AG04450 (cell line): Measurements from ENCODE around the gene ACSS2. TPM values are rescaled to one million over a fixed set of nuclear protein-coding genes. Genes with fewer than 3 reads are reported as not detected.

Experiments
- CTCF ChIA-PET: fragments of 300-600, 350-600 bp; formaldehyde crosslinking; extraction: SDS; loops from one replicate; lab custom pipeline; 2022; ENCODE audit warnings: antibody characterized with exemption, inconsistent platforms; lab: Charles Lee
- POLR2A ChIA-PET: fragments of 350-600 bp; formaldehyde crosslinking; extraction: SDS; loops from one replicate; lab custom pipeline; 2021; ENCODE audit warnings: antibody characterized with exemption, inconsistent platforms; lab: Yijun Ruan, JAX
- DNase-seq: peaks from one replicate; pipeline ENCODE4 v3.0.0-alpha.2; 2011; ENCODE audit warnings: low read depth, low spot score
- H3K27ac ChIP-seq: one replicate; pipeline ENCODE4 v1.5.1; 2012; ENCODE audit warnings: low read depth, low read length, control low read depth
- H3K27me3 ChIP-seq: one replicate; pipeline ENCODE4 v1.6.0; 2012; ENCODE audit warnings: low read length; ENCODE audit not compliant: control insufficient read depth, insufficient read depth
- H3K4me3 ChIP-seq: 2 replicates; pipeline ENCODE4 v1.5.1; 2011; ENCODE audit warnings: mild to moderate bottlenecking, low read depth, low read length, control low read depth
- H3K9me3 ChIP-seq: 2 replicates; pipeline ENCODE4 v1.5.1; 2012; ENCODE audit warnings: low read length; ENCODE audit not compliant: control insufficient read depth, insufficient read depth
- CTCF ChIP-seq: IDR thresholded peaks from 2 replicates; pipeline ENCODE4 v1.5.1; 2011; ENCODE audit warnings: low read depth, low read length, control low read depth, inconsistent platforms
- polyA plus RNA-seq: library from polyadenylated mRNA; depleted of rRNA; stranded (reverse); fragments of >200 nt; gene quantifications from 2 replicates; pipeline ENCODE4 v1.2.3, GENCODE V29; 2011

Gene ACSS2
- polyA plus RNA-seq, 1 experiment, result 37.3 TPM

DNA sequence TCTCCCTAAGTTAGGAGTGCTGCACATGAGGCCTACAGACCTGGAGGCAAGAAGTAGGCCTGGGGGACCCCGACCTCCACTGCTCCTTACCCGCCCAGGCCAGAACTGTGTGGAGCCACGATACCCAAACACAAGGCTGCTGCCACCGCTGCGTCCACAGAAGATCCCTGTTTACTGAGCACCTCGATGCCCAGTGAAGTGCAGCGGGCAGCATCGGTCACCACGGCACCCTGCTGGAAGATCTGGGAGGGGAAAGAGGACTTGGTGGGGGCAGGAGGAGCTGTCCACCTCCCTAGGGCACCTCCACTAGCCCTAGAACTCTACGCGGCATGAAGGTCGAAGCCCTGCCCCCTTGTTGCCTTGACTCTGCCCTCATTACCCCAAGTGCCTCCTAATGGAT lies 13.7 kb upstream of the ACSS2 start:
- Histone ChIP-seq H3K27me3 (no peaks in the 10 kb centered on the region), H3K27ac (no peak overlapping the region), H3K4me3 (no peak overlapping the region), H3K9me3 (no peaks in the 10 kb centered on the region; the same call in 1 of the 2 replicates)
- ChIA-PET CTCF (interaction anchor here (0.7 to 2.1 kb wide), 2 partner anchors 10 to 271 kb away, joined by 4 to 7 read pairs; partner anchors contain the start of gene GGT7), POLR2A (interaction anchor here (0.6 kb wide), 1 partner anchor 168 kb away, joined by 8 read pairs; no protein-coding TSS in a partner anchor)
- no peak for TF ChIP-seq CTCF
- DNase-seq, result no peak

- ChIA-PET POLR2A (no interaction called here), CTCF (interaction anchor here (0.7 to 2.0 kb wide), 3 partner anchors 10 to 271 kb away, joined by 3 to 7 read pairs (median 4); partner anchors contain the start of gene GGT7)
- no peak overlapping the region for H3K4me3 ChIP-seq
Measured at GRCh38 chr20:34863421-34863965, 12.9 kb upstream of the ACSS2 start.

GRCh38 chr20:34864216-34864615 lies 12.2 kb upstream of the ACSS2 start:
- H3K27ac ChIP-seq, result no peak overlapping the region
- DNase-seq, result no peak
- no peaks in the 10 kb centered on the region for H3K27me3 ChIP-seq
- ChIA-PET POLR2A (no interaction called here), CTCF (interaction anchor here (1.5 to 2.0 kb wide), 2 partner anchors 9 to 95 kb away, joined by 3 to 7 read pairs; partner anchors contain the start of gene GGT7)
- no peak overlapping the region for H3K4me3 ChIP-seq
- H3K9me3 ChIP-seq, result no peaks in the 10 kb centered on the region; the same call in 1 of the 2 replicates
- TF ChIP-seq CTCF, result no peak

More at GRCh38 chr20:34863421-34863965, 12.9 kb upstream of the ACSS2 start:
- H3K27me3 ChIP-seq, result no peaks in the 10 kb centered on the region
- no peaks in the 10 kb centered on the region; the same call in 1 of the 2 replicates for H3K9me3 ChIP-seq
- H3K27ac ChIP-seq, result no peak overlapping the region
- DNase-seq, result no peak
- TF ChIP-seq CTCF, result no peak

DNA sequence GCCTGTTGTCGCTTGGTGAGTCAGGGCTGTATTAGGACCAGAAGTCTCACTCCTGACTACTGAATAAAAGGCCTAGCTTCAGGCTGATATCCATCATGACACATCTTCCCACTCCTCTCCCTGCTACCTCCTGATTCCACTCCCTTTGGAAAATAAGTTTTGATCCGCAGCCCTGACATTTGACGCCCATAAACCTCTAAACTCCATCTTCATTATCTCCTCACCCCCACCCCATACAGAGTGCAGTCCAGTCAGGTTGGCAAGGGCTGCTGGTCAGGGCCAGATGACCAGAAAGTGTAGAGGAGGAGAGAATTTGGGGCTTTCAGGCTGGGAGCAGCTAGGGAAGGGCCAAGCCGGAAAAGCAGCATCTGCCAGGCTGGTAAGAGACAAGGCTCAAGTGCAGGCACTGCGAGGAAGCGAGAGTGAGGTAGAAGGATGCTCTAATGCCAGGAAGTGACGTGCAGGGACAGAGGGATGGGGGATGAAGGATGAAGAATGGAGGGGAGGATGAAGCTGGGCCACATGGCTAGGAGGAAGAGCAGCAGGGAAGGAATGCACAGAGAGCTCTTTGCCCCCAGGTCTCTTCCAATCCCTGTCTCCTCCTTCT lies 5.0 kb upstream of the ACSS2 start:
- CTCF ChIA-PET, result interaction anchor here (0.8 to 6.1 kb wide), 5 partner anchors 74 to 102 kb away, joined by 3 to 57 read pairs (median 3); partner anchors contain the start of genes GSS and MYH7B
- H3K4me3 ChIP-seq, result peak overlapping the region; percentile 80
- H3K27me3 ChIP-seq, result no peaks in the 10 kb centered on the region
- POLR2A ChIA-PET, result no interaction called here
- no peak for DNase-seq
- no peak overlapping the region for H3K27ac ChIP-seq
- no peaks in the 10 kb centered on the region for H3K9me3 ChIP-seq
- no peak for TF ChIP-seq CTCF
